GM18520 (cell line): Measurements from ENCODE around the gene CLDND2.

Experiments used
- ATAC-seq: cut with Tn5 transposase; IDR thresholded peaks from one replicate; pipeline ENCODE4 v1.9.1; 2021; ENCODE audit not compliant: unreplicated experiment

The CLDND2 gene

GRCh38 chr19:51386882-51387520, 18.2 kb upstream of the CLDND2 start:
- no peak for ATAC-seq

DNA sequence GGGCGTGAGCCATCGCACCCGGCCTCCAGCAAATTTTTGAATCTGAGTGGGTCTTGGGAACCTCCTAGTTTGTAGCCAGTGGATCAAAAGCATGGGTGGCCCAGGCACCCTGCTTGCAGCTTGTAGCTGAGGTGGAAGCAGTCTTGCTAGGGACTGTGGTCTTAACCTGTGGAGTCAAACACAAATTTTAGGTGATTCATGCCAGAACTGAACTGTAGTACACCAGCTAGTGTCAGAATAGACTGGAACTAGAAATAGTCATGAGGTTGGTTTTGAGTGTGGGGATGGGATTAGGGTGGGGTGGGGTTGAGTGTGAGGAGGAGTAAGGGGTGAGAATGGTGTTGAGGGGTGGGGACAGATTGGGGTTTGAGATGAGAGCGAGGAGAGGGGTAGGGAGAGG, 13.2 kb upstream of the CLDND2 start:
- ATAC-seq, result no peak

GRCh38 chr19:51380379-51380778, 11.6 kb upstream of the CLDND2 start:
- no peak for ATAC-seq

- ATAC-seq, result no peak
These were observed 8.6 kb upstream of the CLDND2 start for GRCh38 chr19:51377422-51377821.

GRCh38 chr19:51375504-51376221, 6.9 kb upstream of the CLDND2 start:
- no peak for ATAC-seq

GRCh38 chr19:51372649-51373504, 4.1 kb upstream of the CLDND2 start, which contains the start of gene NKG7:
Gene NKG7 (minus strand): TSS chr19:51372654. CDS start chr19:51372535, 119 bp downstream.
- no peak for ATAC-seq

GRCh38 chr19:51372021-51372648, 3.3 kb upstream of the CLDND2 start:
- ATAC-seq, result no peak

- ATAC-seq, result no peak
These were observed 2.4 kb upstream of the CLDND2 start for GRCh38 chr19:51371186-51371690.

- no peak for ATAC-seq
These were observed 1.4 kb upstream of the CLDND2 start for GRCh38 chr19:51370230-51370629.

GRCh38 chr19:51367565-51368365, 1.0 kb downstream of the CLDND2 start:
- peak; percentile 64 for ATAC-seq

GRCh38 chr19:51367255-51367564, 1.6 kb downstream of the CLDND2 start:
- ATAC-seq, result no peak

DNA sequence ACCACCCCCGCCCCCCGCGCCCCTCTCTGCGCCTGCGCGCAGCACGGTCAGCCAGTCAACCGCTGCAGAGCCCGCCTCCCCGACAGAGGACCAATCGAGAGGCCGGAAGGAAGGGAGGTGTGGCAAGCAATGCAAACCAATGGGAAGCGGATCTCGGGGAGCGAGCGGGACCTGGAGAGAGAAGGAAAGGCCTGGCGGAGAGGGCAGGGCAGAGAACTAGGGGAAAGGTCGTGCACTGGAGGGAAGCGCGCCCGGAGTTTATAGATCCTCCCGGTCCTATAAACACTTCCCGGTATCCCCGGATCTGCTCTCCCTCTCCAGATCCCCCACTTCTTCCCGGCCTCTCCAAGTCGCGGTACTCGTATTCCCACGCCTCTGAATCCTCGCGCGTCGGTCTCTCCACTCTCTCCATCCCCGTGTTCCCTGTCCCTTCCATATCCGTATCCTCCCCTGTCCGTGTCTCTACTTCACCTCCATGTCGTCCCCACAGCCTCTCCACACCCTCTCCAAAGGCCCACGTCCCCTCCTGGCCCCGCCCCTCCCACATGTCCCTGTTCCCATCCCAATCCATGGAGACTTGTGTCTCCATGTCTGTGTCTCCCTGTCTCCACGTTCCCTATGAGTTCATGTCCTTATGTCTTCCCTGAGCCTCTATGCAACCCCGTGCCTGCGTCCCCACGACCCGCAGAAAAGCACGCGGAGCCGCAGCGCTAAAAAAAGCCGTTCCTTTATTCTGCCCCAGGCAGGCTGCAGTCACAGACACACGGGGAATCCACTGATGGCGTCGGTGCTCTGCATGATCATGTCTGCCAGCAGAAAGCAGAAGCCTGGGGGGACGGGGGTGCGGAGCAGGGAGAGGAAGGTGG, 2.2 kb downstream of the CLDND2 start:
- ATAC-seq, result peak; percentile 49

GRCh38 chr19:51365965-51366388, 2.8 kb downstream of the CLDND2 start, which contains the start of gene ETFB:
Gene ETFB (minus strand): TSS chr19:51366388. CDS start chr19:51366326, 62 bp downstream.
- ATAC-seq, result no peak

GRCh38 chr19:51365211-51365964, 3.4 kb downstream of the CLDND2 start:
- ATAC-seq, result no peak

GRCh38 chr19:51364200-51365106, 4.3 kb downstream of the CLDND2 start:
- no peak for ATAC-seq

- ATAC-seq, result no peak
These were observed 7.6 kb downstream of the CLDND2 start for GRCh38 chr19:51361239-51361638.

DNA sequence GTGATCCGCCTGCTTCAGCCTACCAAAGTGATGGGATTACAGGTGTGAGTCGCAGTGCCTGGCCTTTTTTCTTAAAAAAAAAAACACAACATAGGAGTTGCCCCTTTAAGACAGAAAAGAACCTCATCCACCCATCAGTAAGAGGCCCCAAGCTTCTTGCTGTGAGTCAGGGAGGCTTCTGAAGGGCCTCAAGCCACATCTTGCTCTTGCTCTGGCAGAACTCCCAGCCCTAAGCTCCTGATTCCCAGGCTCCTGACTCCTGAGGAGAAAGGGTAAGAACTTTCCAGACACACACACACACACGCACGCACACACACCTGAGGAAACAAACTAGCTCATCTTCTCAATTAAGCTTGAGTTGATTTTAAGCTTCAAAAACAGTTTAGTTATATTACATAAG, 9.5 kb downstream of the CLDND2 start:
- no peak for ATAC-seq

DNA sequence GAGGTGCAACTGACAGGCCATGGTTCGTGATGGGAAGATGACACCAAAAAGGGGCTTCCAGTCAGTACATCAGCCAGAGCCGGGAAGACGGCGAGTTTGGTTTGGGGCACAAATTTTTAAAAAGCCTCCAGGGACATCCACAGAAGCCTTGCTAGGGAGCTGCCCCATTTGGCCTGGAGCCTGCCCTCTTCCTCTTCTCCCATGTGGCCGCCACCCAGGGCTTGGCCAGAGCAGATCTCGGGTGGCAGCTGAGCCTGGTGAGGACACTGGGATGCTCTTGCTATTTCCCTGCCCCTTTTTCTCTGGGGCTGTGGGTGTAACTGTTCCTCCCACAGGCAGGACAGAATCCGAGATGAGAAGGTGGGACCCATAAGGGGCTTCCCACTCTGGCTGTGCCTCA, 10.9 kb downstream of the CLDND2 start:
- no peak for ATAC-seq
